Activated naive CD4-positive, alpha-beta T cell treated with Interleukin-2 at 50 U/mL for 16 hours (primary cell): ENCODE results near the gene RNF14.
"Not testable (repeated sequence)": the region's sequence is repeated elsewhere in the genome, so short reads cannot be mapped to it uniquely, and the experiment has no call there.

Source experiments
- DNase-seq: peaks from one replicate; pipeline ENCODE4 v3.0.0-alpha.2; 2020

RNF14 gene

GRCh38 chr5:141968914-141969608, at the start of gene RNF14:
TSS of gene RNF14 (plus strand) at chr5:141969105. CDS start at chr5:141973589, 4,484 bp downstream.
- peak; percentile 94 for DNase-seq

- DNase-seq = no peak
These were observed 49.4 kb upstream of the RNF14 start for GRCh38 chr5:141919218-141920119.

GRCh38 chr5:141920771-141921170, 48.1 kb upstream of the RNF14 start:
- no peak for DNase-seq

GRCh38 chr5:141922827-141923447, 46.0 kb upstream of the RNF14 start:
- not testable (repeated sequence) for DNase-seq

- DNase-seq = peak; percentile 92
These were observed 45.2 kb upstream of the RNF14 start, which contains the start of gene DELE1 for GRCh38 chr5:141923448-141924313. TSS of gene DELE1 (plus strand) at chr5:141923871. CDS start at chr5:141923942, 71 bp downstream.

- no peak for DNase-seq
These were observed 42.5 kb upstream of the RNF14 start for GRCh38 chr5:141926434-141926833.

GRCh38 chr5:141928051-141928450, 40.9 kb upstream of the RNF14 start:
- DNase-seq = no peak

GRCh38 chr5:141929398-141930058, 39.4 kb upstream of the RNF14 start:
- DNase-seq = no peak

GRCh38 chr5:141931694-141932093, 37.2 kb upstream of the RNF14 start:
- DNase-seq = no peak

- DNase-seq = no peak
These were observed 35.8 kb upstream of the RNF14 start for GRCh38 chr5:141933151-141933550.

- DNase-seq = no peak
These were observed 34.6 kb upstream of the RNF14 start for GRCh38 chr5:141934099-141934844.

- DNase-seq = no peak
These were observed 33.4 kb upstream of the RNF14 start for GRCh38 chr5:141935538-141935937.

- no peak for DNase-seq
These were observed 28.1 kb upstream of the RNF14 start for GRCh38 chr5:141940695-141941271.

GRCh38 chr5:141941307-141941706, 27.6 kb upstream of the RNF14 start:
- no peak for DNase-seq

GRCh38 chr5:141941779-141942178, 27.1 kb upstream of the RNF14 start:
- no peak for DNase-seq

GRCh38 chr5:141942185-141942857, 26.6 kb upstream of the RNF14 start:
- no peak for DNase-seq

GRCh38 chr5:141944076-141944475, 24.8 kb upstream of the RNF14 start:
- DNase-seq = no peak

GRCh38 chr5:141945511-141946051, 23.3 kb upstream of the RNF14 start:
- no peak for DNase-seq

GRCh38 chr5:141947316-141947715, 21.6 kb upstream of the RNF14 start:
- DNase-seq = no peak

GRCh38 chr5:141948812-141949211, 20.1 kb upstream of the RNF14 start:
- no peak for DNase-seq
